ENCODE measurements around the gene GINS1.

Gene GINS1

DNA sequence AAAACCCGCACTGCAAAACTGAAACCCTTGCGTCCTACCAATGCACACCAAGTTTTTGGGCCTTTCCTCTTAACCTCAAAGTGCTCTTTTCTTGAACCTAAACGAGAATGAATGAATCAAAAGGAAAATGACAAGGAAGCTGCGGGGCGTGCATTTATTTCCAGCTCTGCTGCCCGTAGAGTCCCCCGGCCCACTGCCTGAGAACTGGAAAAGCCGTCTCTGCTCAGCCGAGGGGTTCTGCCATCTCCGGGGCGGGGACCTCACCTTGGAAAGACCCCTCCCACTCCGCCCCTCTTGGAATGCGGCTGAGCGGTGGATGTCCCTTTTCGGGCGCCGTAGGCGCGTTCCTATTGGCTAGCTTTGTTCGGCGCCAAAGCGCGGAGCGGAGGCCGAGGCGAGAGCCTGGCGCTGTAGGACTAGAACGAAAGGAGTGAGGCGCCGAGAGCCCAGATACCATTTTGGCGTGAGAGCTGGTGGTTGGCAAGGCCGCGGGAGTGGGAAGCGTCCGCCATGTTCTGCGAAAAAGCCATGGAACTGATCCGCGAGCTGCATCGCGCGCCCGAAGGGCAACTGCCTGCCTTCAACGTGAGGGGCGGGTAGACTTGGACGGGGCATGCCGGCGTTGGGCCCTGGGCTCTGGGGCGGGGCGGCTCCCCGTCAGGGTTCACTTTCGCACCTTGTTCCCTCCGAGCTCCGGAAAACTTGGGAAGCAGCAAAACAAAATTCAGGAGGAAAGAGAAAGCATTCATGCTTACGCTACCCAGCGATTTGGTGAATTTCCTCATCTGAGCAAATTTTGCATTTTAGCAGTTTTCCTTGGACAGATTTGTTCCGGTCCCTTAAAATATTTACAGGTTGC, at the start of gene GINS1:
Gene GINS1 (plus strand): TSS at position 363 of the 859 bp plus-strand sequence. CDS start 148 bp downstream, at position 511.
- Histone ChIP-seq H3K4me3 (ENCODE audit: low read depth, low read length) (peak within 1 kb of the TSS; percentile 100), H3K9me3 (ENCODE audit: severe bottlenecking) (peaks cover 8% of the 10 kb centered on the region), H3K27me3 (ENCODE audit: insufficient read depth, low read depth, severe bottlenecking) (no peaks in the 10 kb centered on the region), H3K36me3 (peaks cover 11% of the 10 kb centered on the region; the same call in 1 of the 2 replicates), H3K27ac (peak within 1 kb of the TSS; percentile 93)
- TF ChIP-seq, protein P1, sequence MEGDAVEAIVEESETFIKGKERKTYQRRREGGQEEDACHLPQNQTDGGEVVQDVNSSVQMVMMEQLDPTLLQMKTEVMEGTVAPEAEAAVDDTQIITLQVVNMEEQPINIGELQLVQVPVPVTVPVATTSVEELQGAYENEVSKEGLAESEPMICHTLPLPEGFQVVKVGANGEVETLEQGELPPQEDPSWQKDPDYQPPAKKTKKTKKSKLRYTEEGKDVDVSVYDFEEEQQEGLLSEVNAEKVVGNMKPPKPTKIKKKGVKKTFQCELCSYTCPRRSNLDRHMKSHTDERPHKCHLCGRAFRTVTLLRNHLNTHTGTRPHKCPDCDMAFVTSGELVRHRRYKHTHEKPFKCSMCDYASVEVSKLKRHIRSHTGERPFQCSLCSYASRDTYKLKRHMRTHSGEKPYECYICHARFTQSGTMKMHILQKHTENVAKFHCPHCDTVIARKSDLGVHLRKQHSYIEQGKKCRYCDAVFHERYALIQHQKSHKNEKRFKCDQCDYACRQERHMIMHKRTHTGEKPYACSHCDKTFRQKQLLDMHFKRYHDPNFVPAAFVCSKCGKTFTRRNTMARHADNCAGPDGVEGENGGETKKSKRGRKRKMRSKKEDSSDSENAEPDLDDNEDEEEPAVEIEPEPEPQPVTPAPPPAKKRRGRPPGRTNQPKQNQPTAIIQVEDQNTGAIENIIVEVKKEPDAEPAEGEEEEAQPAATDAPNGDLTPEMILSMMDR (IDR thresholded peaks at IDR 0.05; ENCODE audit: low read depth, low read length), result no peak
- peak; percentile 97 for DNase-seq

DNA sequence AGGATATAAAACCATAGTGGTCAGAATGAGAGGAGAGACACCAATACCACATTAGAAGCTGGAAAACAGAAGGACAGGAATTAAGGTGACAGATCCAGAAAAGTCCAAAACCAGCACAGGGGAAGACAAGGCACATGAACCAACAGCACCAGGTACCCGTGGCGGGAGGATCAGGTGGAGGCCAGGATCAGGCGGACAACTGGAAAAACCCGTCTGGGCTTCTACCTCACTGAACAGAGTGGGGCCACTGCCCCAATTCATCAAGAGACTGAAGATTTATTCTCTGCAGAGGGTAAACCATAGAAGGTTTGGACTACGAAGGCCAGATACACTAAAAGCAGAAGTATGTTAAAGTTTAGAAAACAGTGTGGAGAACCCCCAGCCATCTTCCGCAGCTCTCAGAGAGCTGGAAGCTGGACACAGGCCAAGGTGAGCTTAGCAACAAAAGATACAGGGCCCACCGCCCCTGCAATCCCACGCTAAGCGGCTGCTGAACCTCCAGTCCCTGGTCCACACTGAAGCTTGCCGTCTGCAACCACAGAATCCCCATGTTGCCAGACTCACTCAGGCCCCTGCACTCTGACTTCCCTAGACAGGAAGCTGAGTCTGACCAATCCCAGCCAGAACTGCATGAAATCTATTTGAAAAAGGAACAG, 46.7 kb upstream of the GINS1 start:
- Histone ChIP-seq H3K36me3 (no peaks in the 10 kb centered on the region; the same call in 1 of the 2 replicates), H3K4me3 (ENCODE audit: low read depth, low read length) (no peak overlapping the region)
- no peak for DNase-seq

DNA sequence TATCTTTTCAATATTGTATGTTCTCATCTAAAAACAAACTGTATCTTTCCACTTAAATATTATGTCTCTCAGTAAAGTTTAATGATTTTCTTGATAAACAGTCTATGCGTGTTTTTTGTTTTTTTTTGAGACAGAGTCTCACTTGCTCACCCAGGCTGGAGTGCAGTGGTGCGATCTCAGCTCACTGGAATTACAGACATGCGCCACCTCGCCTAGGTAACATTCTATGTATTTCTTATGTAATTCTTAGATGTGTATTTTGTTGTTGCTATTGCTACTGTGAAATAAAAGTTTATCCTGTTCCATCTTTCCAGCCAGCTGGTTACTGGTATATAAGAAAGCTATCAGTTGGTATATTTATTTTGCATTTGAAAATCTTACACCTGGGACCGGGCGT, 46.2 kb upstream of the GINS1 start:
- Histone ChIP-seq H3K36me3 (no peaks in the 10 kb centered on the region; the same call in 1 of the 2 replicates), H3K27ac (no peak overlapping the region), H3K4me3 (ENCODE audit: low read depth, low read length) (no peak overlapping the region), H3K9me3 (ENCODE audit: severe bottlenecking) (no peaks in the 10 kb centered on the region), H3K27me3 (ENCODE audit: insufficient read depth, low read depth, severe bottlenecking) (no peaks in the 10 kb centered on the region)
- DNase-seq, result no peak
- TF ChIP-seq, protein P1 (IDR thresholded peaks at IDR 0.05; ENCODE audit: low read depth, low read length), result no peak

More for the DNA sequence above, 46.7 kb upstream of the GINS1 start:
- Histone ChIP-seq H3K27me3 (ENCODE audit: insufficient read depth, low read depth, severe bottlenecking) (no peaks in the 10 kb centered on the region), H3K9me3 (ENCODE audit: severe bottlenecking) (no peaks in the 10 kb centered on the region), H3K27ac (no peak overlapping the region)
- TF ChIP-seq, protein P1 (IDR thresholded peaks at IDR 0.05; ENCODE audit: low read depth, low read length), result no peak

DNA sequence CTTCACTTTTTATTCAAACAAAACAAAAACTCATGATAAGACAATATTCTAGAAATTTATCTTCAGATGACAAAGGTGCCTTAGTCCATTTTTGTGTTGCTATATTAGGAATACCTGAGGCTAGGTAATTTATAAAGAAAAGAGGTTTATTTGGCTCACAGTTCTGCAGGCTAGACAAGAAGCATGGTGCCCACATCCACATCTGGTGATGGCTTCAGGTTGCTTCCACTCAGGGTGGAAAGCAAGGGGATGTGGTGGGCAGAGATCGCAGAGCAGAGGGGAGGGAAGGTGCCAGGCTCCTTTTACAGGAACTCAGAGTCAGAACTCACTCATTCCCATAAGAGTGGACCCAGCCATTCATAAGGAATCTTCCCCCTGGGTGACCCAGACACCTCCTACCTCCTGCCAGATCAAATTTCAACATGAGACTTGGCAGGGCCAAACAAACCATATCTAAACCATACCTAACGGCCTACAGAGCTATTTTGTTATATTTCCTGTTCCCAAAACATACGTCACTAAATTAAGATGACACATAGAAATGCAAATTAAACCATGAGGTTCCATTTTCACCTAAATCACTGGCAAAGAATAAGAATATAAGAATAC, 43.2 kb upstream of the GINS1 start:
- TF ChIP-seq, protein P1 (IDR thresholded peaks at IDR 0.05; ENCODE audit: low read depth, low read length), result no peak
- no peaks in the 10 kb centered on the region for H3K27me3 ChIP-seq (ENCODE audit: insufficient read depth, low read depth, severe bottlenecking)
- H3K36me3 ChIP-seq, result no peaks in the 10 kb centered on the region; the same call in 1 of the 2 replicates
- no peak for DNase-seq
- H3K4me3 ChIP-seq (ENCODE audit: low read depth, low read length), result no peak overlapping the region
- H3K27ac ChIP-seq, result no peak overlapping the region
- no peaks in the 10 kb centered on the region for H3K9me3 ChIP-seq (ENCODE audit: severe bottlenecking)

DNA sequence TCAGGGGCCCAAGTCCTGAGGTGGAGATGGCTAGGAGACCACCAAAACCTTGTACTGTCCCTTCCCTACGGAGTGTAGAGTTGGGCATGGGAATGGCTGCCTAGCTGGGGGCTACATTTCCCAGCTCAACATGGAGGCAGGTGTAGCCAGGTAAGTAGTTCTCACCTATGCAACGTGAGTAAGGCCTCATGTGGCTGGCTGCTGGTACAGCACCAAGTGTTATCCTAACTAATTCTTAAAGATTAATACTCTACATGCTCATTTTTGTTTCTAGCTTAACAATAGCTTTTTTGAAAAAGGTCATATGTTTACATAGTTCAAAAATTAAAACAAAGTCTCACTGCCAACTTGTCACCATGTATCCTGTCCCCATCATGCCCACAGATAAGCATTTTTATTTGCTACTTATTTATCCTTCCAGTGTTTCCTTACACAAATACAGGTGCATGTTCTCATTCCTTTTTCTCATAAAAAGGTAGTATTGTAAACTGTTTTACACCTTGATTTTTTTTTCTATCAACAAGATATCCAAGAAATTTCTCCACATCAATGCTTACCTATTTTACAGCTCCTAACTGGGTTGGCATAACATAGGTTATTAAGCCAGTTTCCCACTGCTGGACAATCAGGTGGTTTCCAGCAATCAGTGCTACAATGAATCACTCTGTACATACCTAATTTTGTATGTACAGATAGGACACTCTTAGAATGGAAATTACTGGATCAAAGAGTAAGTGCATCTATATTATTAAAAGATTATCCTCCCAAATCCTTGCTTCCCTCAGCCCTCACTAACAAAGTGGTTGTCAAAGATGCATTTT, 42.4 kb upstream of the GINS1 start:
- TF ChIP-seq, protein P1 (IDR thresholded peaks at IDR 0.05; ENCODE audit: low read depth, low read length), result no peak
- no peak for DNase-seq
- H3K27ac ChIP-seq, result no peak overlapping the region
- no peaks in the 10 kb centered on the region; the same call in 1 of the 2 replicates for H3K36me3 ChIP-seq
- no peak overlapping the region for H3K4me3 ChIP-seq (ENCODE audit: low read depth, low read length)
- no peaks in the 10 kb centered on the region for H3K9me3 ChIP-seq (ENCODE audit: severe bottlenecking)
- no peaks in the 10 kb centered on the region for H3K27me3 ChIP-seq (ENCODE audit: insufficient read depth, low read depth, severe bottlenecking)

Data from WERI-Rb-1 (cell line).